Left hindlimb (tissue), 1 donor: ENCODE measurements around the gene AKAP5.
A peak's percentile ranks its signal among the peaks of the same experiment; 100 is the strongest.

Experiments
- DNase-seq: peaks from one replicate; pipeline ENCODE4 v3.0.0-alpha.2; 2018

Gene AKAP5

DNA sequence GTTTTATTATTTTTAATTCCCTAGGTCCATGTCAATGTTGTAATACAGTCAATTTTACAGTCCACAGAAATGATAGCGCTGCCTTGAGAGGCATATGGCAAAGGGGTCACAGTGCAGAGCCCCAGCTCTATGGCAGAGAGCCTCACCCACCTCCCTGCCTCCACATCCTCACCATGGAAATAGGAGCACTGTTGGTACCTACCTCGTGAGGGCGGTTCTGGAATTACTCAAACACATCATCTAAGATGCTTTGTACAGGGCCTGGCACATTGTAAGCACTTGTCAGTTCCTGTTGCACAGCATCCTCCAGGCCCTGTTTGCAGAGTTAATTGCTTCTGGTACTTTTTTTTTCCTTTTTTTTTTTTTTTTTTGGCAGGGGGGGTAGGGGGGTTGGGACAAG, 4.1 kb upstream of the AKAP5 start:
- no peak for DNase-seq

DNA sequence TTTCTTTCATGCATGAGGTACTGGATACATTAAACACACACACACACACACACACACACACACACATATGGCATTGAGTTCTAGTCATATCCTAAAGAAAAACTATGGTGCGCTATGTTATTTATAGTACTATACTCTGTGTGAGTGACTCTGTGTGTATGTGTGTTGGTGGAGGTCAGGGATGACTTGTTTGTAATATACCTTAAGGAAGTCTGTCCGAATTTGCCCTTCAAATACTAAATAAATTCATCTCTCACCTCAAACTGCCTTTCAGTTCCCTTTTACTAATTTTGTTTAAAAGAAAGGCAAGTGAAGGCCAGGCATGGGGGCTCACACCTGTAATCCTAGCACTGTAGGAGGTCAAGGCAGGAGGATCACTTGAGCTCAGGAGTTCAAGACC, 2.1 kb upstream of the AKAP5 start:
- no peak for DNase-seq

DNA sequence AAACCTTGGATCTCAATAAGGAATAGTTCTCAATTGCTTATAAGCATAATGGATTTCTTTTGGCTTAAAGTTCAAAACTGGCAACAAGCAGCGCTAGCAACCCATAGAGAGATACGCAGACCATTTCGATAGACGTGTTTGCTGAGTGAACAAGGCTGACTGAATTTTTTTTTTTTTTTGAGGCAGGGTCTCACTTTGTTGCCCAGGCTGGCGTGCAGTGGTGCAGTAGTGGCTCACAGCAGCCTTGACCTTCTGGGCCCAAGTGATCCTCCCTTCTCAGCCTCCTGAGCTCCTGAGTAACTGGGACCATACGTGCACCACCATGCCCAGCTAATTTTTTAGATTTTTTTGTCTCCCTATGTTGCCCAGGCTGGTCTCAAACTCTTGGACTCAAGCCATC, 1.4 kb upstream of the AKAP5 start:
- DNase-seq, result no peak

DNA sequence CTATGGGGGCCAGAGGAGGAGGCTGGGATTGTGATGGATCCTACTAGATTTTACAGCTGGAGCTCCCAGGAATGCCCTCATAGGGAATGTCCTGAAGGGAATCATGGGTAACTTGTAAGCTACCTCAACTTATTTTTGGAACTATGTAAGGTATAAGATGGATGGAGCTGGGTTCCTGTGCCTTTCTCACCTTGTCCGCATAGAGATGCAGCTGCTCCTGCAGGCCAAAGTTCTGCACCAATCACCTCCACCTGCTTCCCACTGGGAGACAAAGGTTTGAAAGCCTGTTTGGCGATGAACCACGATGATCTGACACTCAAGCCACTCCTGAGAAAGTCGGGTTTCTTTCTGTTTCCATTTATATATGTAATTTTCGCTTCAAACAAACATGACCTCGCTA, 648 bp upstream of the AKAP5 start:
- no peak for DNase-seq

- no peak for DNase-seq
These were observed 694 bp downstream of the AKAP5 start for GRCh38 chr14:64465831-64466554.

- no peak for DNase-seq
These were observed 1.8 kb downstream of the AKAP5 start for GRCh38 chr14:64467101-64467500.

- no peak for DNase-seq
These were observed 2.3 kb downstream of the AKAP5 start for GRCh38 chr14:64467566-64467965.

GRCh38 chr14:64468451-64468850, 3.2 kb downstream of the AKAP5 start:
- DNase-seq, result no peak

GRCh38 chr14:64474041-64474440, 8.7 kb downstream of the AKAP5 start:
- no peak for DNase-seq

DNA sequence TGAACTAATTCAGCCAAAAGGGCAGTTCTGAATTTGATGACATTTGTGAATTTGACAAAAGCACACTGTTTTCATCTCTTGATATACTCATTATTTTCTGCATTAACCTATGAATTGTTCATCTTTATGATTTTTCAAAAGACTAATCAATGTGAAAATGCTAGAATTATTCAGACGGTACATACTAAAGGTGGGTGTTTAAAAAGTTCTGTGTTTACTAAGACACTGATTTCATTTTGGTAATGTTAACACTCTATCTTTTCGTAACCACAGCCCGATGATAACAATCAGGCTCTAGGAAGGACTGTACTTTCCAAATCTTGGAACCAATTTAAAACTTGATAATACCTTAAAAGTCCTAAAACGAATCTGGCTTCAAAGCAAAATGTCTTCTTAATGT, 9.4 kb downstream of the AKAP5 start:
- DNase-seq, result no peak

- no peak for DNase-seq
These were observed 10.4 kb downstream of the AKAP5 start for GRCh38 chr14:64475585-64476273.

DNA sequence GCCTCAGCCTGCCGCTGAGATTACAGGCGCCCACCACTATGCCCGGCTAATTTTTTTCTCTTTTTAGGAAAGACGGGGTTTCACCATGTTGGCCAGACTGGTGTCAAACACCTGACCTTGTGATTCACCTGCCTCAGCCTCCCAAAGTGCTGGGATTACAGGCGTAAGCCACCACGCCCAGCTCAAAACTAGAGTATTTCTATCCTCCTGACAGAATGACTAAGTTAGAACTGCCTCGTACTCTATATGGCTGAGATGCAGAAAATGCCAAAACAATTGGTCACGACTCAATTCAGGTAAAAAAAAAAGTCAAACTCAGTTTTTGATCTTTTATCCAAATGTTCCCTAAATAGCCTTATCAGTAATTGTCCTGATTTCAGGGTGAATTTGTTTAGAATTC, 11.1 kb downstream of the AKAP5 start:
- DNase-seq, result no peak

- no peak for DNase-seq
These were observed 13.4 kb downstream of the AKAP5 start for GRCh38 chr14:64478634-64479250.

- DNase-seq, result no peak
These were observed 23.3 kb downstream of the AKAP5 start for GRCh38 chr14:64488590-64489099.

DNA sequence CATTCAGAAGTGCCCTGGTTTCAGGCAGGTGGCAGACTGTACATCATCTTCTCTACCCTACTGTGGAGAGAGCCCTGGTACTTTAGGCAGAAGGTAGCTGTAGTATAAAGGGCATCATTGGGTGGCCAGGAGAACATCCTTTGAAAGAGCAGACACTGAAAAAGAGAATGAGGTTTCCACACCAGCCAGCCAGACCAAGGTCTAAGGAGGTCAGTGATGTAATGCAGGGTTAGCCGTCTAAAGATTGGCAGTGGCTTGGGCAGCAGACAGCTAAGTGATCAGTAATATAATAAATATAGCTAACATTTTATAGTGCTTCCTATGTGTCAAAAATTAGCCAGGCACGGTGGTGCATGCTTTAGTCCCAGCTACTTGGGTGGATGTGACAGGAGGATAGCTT, 26.3 kb downstream of the AKAP5 start:
- no peak for DNase-seq

GRCh38 chr14:64493455-64493854, 28.2 kb downstream of the AKAP5 start:
- no peak for DNase-seq

- no peak for DNase-seq
These were observed 30.0 kb downstream of the AKAP5 start for GRCh38 chr14:64495252-64495651.

- no peak for DNase-seq
These were observed 31.5 kb downstream of the AKAP5 start for GRCh38 chr14:64496764-64497163.

DNA sequence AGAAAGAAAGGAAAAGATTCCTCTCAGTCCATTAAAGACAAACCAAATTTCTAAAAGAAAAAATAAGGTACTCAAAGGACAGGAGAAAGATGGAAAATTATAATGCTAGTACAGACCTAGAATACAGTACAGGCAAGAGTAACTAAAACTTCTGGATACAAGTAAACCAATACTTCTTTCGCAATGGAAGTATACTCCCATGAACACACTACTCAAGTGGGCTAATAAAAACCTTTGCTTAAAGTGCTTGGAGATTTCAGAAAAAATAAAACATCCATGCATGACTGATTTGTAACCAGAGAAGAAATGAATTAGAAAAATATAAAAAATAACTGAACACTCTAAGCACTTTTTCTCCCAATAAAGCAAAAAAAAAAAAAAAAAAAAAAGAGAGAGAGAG, 34.8 kb downstream of the AKAP5 start:
- no peak for DNase-seq

GRCh38 chr14:64501411-64502171, 36.3 kb downstream of the AKAP5 start:
- DNase-seq, result peak; percentile 33

- peak; percentile 34 for DNase-seq
These were observed 37.2 kb downstream of the AKAP5 start for GRCh38 chr14:64502456-64502855.

DNA sequence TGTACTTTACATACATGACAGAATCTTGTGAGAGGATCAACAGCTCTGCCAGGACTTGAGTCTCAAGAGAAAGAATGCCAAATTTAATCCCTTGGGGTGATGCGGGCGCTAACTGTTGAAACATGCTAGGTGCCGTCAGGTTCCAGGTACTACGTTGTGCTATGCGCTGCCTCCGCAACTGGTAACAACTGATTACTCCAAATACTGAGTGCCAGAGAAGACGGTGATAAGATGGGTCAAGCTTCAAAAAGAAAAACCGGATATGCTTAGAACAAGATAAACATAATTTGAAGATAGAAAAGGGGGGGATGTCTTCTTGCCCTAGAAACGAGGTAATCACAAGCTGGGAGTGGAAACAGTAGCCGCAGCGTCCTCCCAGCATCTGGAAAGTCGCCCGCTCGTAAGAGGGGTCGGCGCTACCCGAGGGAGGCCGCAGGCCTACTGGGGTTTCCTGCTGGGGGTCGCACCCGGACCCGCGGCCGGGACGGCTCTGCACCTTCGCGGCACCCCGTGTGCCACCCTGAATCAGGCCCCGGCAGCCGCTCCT, 37.7 kb downstream of the AKAP5 start:
- peak; percentile 33 for DNase-seq
